Measurements from ENCODE around the gene RRP9.

Gene RRP9

DNA sequence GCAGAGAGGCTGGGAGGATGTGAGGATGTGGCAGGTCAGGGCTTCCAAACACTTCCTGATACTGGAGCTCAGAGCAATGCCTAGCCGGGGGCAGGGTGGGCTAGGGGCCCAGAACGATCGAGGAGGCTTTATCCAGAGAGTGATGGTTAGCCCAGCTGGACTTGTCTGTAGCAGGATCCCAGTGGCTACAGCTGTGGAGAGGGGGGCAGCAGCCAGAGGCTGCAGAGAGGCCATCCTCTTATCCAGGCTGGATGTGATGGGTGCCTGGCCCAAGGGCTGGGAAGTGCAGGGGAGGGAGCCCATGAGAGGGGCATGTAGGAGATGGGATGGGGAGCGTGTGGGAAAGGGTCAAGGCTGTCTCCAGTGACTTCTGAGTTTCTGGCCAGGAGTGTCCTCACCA lies 5.1 kb upstream of the RRP9 start:
- in situ Hi-C loops (cut with HindIII; ENCODE audit: low pct_unique_long_range_greater_than_20kb, low sequenced_read_pairs) = no loop called here
- TF ChIP-seq JUND (IDR thresholded peaks at IDR 0.05; ENCODE audit: low read depth) = no peak
- DNase-seq (ENCODE audit: low read depth in 1 of 2, low spot score in 1 of 2) = no peak

DNA sequence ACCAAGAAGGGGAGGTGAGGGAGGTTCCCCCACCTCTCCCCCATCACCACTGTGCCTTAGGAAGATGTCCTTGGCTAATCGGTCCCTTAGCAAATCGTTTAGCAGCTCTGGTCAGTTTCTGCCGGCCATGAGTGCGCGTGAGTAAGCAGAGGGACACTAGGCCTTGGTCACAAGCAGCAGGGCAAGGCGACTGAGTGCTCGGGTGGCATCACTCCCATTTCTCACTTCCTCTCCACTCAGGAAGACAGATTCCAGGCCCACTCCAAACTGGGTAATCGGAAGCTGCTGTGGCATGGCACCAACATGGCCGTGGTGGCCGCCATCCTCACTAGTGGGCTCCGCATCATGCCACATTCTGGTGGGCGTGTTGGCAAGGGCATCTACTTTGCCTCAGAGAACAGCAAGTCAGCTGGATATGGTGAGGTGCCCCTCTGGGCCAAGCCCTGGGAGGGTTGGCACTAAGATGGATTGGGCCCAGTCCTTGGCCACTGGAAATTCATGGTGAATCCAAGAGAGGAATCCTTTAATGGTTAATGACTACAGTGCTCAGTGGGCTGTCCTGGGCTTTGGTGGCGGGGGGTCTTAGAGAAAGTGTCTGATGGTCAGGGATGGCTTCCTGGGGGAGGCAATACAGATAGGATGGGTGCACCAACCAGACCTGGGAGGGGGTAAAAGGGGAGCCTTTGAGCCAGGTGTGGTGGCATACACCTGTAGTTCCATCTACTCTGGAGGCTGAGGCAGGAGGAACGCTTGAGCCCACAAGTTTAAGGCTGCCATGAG lies 4.4 kb upstream of the RRP9 start:
- in situ Hi-C loops (cut with HindIII; ENCODE audit: low pct_unique_long_range_greater_than_20kb, low sequenced_read_pairs) = no loop called here
- no peak for DNase-seq (ENCODE audit: low read depth in 1 of 2, low spot score in 1 of 2)
- TF ChIP-seq JUND (IDR thresholded peaks at IDR 0.05; ENCODE audit: low read depth) = no peak

GRCh38 chr3:51945031-51945840 lies 3.5 kb upstream of the RRP9 start:
- no peak for TF ChIP-seq JUND (IDR thresholded peaks at IDR 0.05; ENCODE audit: low read depth)
- in situ Hi-C loops (cut with HindIII; ENCODE audit: low pct_unique_long_range_greater_than_20kb, low sequenced_read_pairs) = no loop called here

DNA sequence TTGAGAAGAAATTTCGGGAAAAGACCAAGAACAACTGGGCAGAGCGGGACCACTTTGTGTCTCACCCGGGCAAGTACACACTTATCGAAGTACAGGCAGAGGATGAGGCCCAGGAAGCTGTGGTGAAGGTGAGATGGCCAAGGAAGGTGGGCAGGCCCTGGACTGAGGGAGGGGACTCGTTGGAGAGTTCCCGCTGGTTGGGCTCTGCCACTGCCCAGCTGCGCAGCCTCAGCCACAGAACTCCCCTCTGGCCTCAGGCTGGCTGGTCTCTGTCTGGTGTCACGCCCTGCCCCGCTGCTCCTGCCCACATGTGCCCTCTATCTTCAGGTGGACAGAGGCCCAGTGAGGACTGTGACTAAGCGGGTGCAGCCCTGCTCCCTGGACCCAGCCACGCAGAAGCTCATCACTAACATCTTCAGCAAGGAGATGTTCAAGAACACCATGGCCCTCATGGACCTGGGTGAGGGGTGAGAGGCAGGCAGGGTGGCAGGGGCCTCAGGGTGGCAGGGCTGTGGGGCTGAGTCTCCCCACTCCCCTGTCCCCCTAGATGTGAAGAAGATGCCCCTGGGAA lies 2.8 kb upstream of the RRP9 start:
- in situ Hi-C loops (cut with HindIII; ENCODE audit: low pct_unique_long_range_greater_than_20kb, low sequenced_read_pairs) = no loop called here
- no peak for DNase-seq (ENCODE audit: low read depth in 1 of 2, low spot score in 1 of 2)
- TF ChIP-seq JUND (IDR thresholded peaks at IDR 0.05; ENCODE audit: low read depth) = no peak

More at GRCh38 chr3:51945031-51945840, 3.5 kb upstream of the RRP9 start:
- no peak for DNase-seq (ENCODE audit: low read depth in 1 of 2, low spot score in 1 of 2)

DNA sequence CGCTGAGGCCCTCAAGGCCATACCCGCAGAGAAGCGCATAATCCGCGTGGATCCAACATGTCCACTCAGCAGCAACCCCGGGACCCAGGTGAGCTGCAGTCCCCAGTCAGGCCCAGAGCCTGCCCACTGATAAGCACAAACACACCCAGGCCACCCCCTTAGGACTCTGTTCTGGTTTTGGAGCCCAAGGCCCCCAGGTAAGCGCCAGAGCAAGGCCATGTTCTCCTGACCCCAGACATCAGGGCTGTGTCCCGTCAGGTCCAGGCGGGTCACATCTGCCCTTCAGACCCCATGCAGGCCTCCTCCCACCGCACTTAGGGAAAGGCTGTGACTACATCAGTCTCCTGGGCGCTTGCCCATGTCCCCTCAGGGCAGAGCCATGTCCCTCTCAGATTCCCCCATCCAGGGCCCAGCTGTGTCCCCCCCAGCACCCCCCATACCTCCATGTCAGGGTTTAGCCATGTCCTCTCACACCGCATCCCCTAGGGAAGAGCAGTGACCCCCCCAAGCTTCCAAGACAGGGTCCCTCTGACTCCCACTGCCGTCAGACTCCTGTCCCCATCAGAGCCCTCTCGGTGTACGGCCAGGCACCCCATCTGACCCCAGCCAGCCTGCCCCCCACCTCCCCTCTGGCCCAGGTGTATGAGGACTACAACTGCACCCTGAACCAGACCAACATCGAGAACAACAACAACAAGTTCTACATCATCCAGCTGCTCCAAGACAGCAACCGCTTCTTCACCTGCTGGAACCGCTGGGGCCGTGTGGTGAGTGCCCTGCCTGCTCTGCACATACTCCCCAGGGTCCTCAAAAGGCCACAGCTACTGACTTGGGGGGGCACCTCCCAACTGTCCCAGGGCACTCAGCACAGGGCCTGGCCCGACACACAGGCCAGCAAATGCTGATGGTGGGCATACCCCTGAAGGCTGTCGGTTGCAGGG lies 2.0 kb upstream of the RRP9 start:
- in situ Hi-C loops (cut with HindIII; ENCODE audit: low pct_unique_long_range_greater_than_20kb, low sequenced_read_pairs) = no loop called here
- DNase-seq (ENCODE audit: low read depth in 1 of 2, low spot score in 1 of 2) = no peak
- TF ChIP-seq JUND (IDR thresholded peaks at IDR 0.05; ENCODE audit: low read depth) = no peak

GRCh38 chr3:51942603-51943450 lies 1.1 kb upstream of the RRP9 start:
- no peak for TF ChIP-seq JUND (IDR thresholded peaks at IDR 0.05; ENCODE audit: low read depth)
- in situ Hi-C loops (cut with HindIII; ENCODE audit: low pct_unique_long_range_greater_than_20kb, low sequenced_read_pairs) = no loop called here
- peak; percentile 52 to 56 for DNase-seq (ENCODE audit: low read depth in 1 of 2, low spot score in 1 of 2)

GRCh38 chr3:51941463-51941797 lies 274 bp downstream of the RRP9 start:
- in situ Hi-C loops (cut with HindIII; ENCODE audit: low pct_unique_long_range_greater_than_20kb, low sequenced_read_pairs) = no loop called here
- DNase-seq (ENCODE audit: low read depth in 1 of 2, low spot score in 1 of 2) = no peak

DNA sequence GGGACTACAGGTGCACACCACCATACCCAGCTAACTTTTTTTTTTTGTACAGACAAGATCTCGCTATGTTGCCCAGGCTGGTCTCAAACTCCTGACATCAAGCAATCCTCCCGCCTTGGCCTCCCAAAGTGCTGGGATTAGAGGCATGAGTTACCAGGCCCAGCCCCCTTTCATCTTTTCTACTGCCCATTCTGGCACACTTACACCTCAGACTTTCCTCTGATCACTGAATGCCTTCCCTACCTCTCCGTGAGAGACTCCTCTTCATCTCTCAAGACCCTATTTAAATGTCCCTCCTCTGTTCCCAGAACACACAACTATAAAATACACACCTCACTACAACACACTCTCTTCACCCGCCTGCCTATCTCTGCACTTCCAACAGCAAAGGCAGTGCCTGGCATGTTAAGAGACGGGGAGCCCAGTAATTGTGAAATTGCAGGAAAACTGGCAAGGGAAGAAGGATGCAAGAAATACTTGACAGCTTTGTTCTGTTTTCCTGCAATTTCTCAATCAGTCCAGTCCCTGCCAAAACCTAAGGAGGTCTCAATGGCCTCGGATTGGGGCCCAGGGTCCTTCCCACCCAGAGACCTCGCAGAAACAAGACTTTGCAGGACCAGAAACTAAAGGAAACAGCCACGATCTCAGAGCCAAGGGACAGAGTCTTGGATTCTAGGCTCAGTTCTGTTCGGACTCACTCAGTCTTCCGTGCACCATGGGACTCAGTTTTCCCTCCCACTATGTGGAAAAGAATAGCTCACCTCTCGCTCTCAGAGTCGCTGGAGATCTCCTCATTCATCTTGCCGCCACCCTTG lies 849 bp downstream of the RRP9 start:
- TF ChIP-seq JUND (IDR thresholded peaks at IDR 0.05; ENCODE audit: low read depth) = no peak
- in situ Hi-C loops (cut with HindIII; ENCODE audit: low pct_unique_long_range_greater_than_20kb, low sequenced_read_pairs) = no loop called here
- DNase-seq (ENCODE audit: low read depth in 1 of 2, low spot score in 1 of 2) = no peak

More at GRCh38 chr3:51941463-51941797, 274 bp downstream of the RRP9 start:
- no peak for TF ChIP-seq JUND (IDR thresholded peaks at IDR 0.05; ENCODE audit: low read depth)

- TF ChIP-seq JUND (IDR thresholded peaks at IDR 0.05; ENCODE audit: low read depth) = no peak
- DNase-seq (ENCODE audit: low read depth in 1 of 2, low spot score in 1 of 2) = no peak
- in situ Hi-C loops (cut with HindIII; ENCODE audit: low pct_unique_long_range_greater_than_20kb, low sequenced_read_pairs) = no loop called here
Observed at GRCh38 chr3:51938780-51939425, 2.8 kb downstream of the RRP9 start.

Measured in T47D (cell line).